Nephron progenitor cell (in vitro differentiated cells): ENCODE results near the gene CACNA1D.

Experiments
- DNase-seq: peaks from one replicate; pipeline ENCODE4 v3.0.0; 2021
- H3K27ac Mint-ChIP-seq: 2 replicates; pipeline ENCODE4 v1.8.0; 2021; ENCODE audit warnings: mild to moderate bottlenecking, moderate library complexity, mixed read lengths
- H3K27me3 Mint-ChIP-seq: 2 replicates; pipeline ENCODE4 v1.8.0; 2021; ENCODE audit warnings: mild to moderate bottlenecking, low read depth, mixed read lengths; ENCODE audit not compliant: poor library complexity
- H3K36me3 Mint-ChIP-seq: 2 replicates; pipeline ENCODE4 v1.8.0; 2021; ENCODE audit warnings: low read depth, mixed read lengths
- H3K4me1 Mint-ChIP-seq: 2 replicates; pipeline ENCODE4 v1.8.0; 2021; ENCODE audit warnings: mixed read lengths
- H3K4me3 Mint-ChIP-seq: 2 replicates; pipeline ENCODE4 v1.8.0; 2021; ENCODE audit warnings: mild to moderate bottlenecking, moderate library complexity, mixed read lengths
- H3K9me3 Mint-ChIP-seq: 2 replicates; pipeline ENCODE4 v1.8.0; 2021; ENCODE audit warnings: mild to moderate bottlenecking, moderate library complexity, mixed read lengths
- CTCF ChIP-seq: fragments of 200-600 bp; sonication (generic); IDR thresholded peaks from 2 replicates; pipeline ENCODE4 v1.5.0; 2021; ENCODE audit warnings: antibody characterized with exemption

CACNA1D gene

GRCh38 chr3:53815067-53815466, 320.7 kb downstream of the CACNA1D start:
- TF ChIP-seq CTCF = no peak
- no peak overlapping the region for H3K4me3 Mint-ChIP-seq
- H3K9me3 Mint-ChIP-seq = no peaks in the 10 kb centered on the region
- H3K27ac Mint-ChIP-seq = no peak overlapping the region
- no peaks in the 10 kb centered on the region for H3K36me3 Mint-ChIP-seq
- H3K4me1 Mint-ChIP-seq = no peaks in the 10 kb centered on the region
- peaks cover 3% of the 10 kb centered on the region for H3K27me3 Mint-ChIP-seq
- no peak for DNase-seq

GRCh38 chr3:53815651-53816050, 321.2 kb downstream of the CACNA1D start:
- Mint-ChIP-seq H3K4me3 (no peak overlapping the region), H3K36me3 (no peaks in the 10 kb centered on the region), H3K4me1 (no peaks in the 10 kb centered on the region), H3K9me3 (no peaks in the 10 kb centered on the region), H3K27me3 (peaks cover 3% of the 10 kb centered on the region), H3K27ac (no peak overlapping the region)
- DNase-seq = no peak
- TF ChIP-seq CTCF = no peak

GRCh38 chr3:53816425-53816824, 322.0 kb downstream of the CACNA1D start:
- Mint-ChIP-seq H3K36me3 (no peaks in the 10 kb centered on the region), H3K9me3 (no peaks in the 10 kb centered on the region), H3K4me1 (no peaks in the 10 kb centered on the region), H3K4me3 (no peak overlapping the region), H3K27me3 (peaks cover 3% of the 10 kb centered on the region), H3K27ac (no peak overlapping the region)
- no peak for TF ChIP-seq CTCF
- DNase-seq = no peak

GRCh38 chr3:53817211-53817610, 322.8 kb downstream of the CACNA1D start:
- H3K27ac Mint-ChIP-seq = no peak overlapping the region
- DNase-seq = no peak
- H3K4me3 Mint-ChIP-seq = no peak overlapping the region
- TF ChIP-seq CTCF = no peak
- no peaks in the 10 kb centered on the region for H3K4me1 Mint-ChIP-seq
- H3K9me3 Mint-ChIP-seq = no peaks in the 10 kb centered on the region
- H3K27me3 Mint-ChIP-seq = peaks cover 6% of the 10 kb centered on the region
- H3K36me3 Mint-ChIP-seq = no peaks in the 10 kb centered on the region

- Mint-ChIP-seq H3K4me3 (no peak overlapping the region), H3K27ac (peak overlapping the region; percentile 59), H3K9me3 (no peaks in the 10 kb centered on the region), H3K27me3 (peaks cover 6% of the 10 kb centered on the region), H3K36me3 (no peaks in the 10 kb centered on the region), H3K4me1 (no peaks in the 10 kb centered on the region)
- DNase-seq = no peak
- no peak for TF ChIP-seq CTCF
These were observed 323.4 kb downstream of the CACNA1D start for GRCh38 chr3:53817809-53818208.

GRCh38 chr3:53818221-53819162, 324.1 kb downstream of the CACNA1D start:
- H3K4me1 Mint-ChIP-seq = no peaks in the 10 kb centered on the region
- H3K36me3 Mint-ChIP-seq = no peaks in the 10 kb centered on the region
- TF ChIP-seq CTCF = no peak
- H3K9me3 Mint-ChIP-seq = no peaks in the 10 kb centered on the region
- peaks cover 6% of the 10 kb centered on the region for H3K27me3 Mint-ChIP-seq
- no peak overlapping the region for H3K4me3 Mint-ChIP-seq
- no peak for DNase-seq
- H3K27ac Mint-ChIP-seq = peak overlapping the region; percentile 59
